Right lung (tissue), 5 donors: Measurements from ENCODE around the gene SCAMP1. TPM values are rescaled to one million over a fixed set of nuclear protein-coding genes. Genes with fewer than 3 reads are reported as not detected.

Source experiments
- DNase-seq, 2 donors: peaks; one replicate each; pipeline ENCODE4 v3.0.0-alpha.2; 2013
- polyA plus RNA-seq, 5 donors: library from polyadenylated mRNA; unstranded; fragments of 120-200 nt; gene quantifications; one replicate each; pipeline versions ENCODE4 v1.2.1 to v1.2.3, GENCODE V29; 2013; ENCODE audit warnings: inconsistent platforms in 1 of 5, low replicate concordance in 1 of 5; ENCODE audit not compliant: insufficient read length in 5 of 5, insufficient read depth in 1 of 5

SCAMP1 gene
- polyA plus RNA-seq, 5 donors = 34.8 to 57.8 (median 53.1) TPM

DNA sequence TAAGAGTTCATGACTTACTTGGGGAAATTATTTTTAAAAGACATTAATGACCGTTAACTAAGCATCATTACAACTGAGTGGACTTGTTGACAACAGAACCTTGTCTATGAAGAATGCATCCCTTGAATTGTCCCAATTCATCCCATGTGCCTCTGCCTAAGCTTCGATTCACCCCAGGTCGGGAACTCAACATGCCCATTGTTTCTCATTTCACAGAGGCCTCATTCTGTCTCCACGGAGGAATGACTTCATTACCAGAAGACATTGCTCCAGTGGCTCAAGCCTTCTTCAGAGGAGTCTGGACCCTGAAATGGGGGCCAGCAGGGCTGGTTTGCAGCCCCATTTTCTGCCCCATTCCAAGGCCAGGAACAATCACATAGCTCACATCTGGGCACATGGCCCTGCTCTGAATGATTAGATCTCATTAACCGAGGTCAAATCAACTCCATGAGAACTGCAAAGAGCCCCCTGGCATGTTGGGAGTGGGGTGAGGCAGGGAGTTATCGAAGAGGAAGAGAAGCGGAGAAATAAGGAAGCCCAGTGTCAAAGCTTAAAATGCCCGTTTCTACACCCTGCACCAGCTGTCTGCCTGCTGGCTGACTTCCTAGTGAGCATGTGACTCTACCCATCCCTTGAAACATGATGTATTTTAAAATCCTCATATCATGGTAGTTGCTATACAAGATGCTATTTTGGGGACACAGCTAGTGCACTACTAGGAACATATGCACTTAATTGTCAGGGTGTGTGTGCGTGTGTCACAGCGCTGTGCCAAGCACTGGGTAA is 150.9 kb downstream of the SCAMP1 start:
- DNase-seq = no peak

DNA sequence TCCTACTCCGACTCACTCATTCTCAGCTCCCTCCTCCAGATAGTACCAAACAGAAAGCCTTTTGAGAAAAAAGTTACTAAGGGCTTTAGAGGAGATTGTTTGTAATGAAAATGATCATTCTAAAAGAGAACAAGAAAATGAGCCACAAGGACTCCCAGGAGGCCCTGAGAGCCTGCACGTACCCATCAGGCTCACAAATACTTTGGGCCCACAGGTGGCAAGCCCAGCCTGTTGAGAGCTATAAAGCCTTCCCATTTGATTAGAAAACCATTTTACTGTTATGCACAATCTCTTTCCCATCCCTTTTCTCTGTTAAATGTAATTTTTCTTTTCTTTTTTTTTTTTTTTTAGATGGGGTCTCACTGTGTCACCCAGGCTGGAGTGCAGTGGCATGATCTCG is 152.0 kb downstream of the SCAMP1 start:
- no peak for DNase-seq

DNA sequence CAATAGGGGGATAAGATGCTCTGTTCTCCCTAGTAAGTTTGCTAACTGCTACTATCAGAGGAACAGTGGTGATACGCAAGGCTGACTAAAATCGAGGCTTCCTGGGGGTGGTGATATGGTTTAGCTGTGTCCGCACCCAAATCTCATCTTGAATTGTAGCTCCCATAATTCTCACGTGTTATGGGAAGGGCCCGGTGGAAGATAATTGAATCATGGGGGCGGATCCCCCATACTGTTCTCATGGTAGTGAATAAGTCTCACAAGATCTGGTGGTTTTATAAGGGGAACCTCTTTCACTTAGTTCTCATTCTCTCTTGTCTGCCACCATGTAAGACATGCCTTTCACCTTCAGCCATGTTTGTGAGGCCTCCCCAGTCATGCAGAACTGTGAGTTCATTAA is 153.0 kb downstream of the SCAMP1 start:
- DNase-seq = no peak

DNA sequence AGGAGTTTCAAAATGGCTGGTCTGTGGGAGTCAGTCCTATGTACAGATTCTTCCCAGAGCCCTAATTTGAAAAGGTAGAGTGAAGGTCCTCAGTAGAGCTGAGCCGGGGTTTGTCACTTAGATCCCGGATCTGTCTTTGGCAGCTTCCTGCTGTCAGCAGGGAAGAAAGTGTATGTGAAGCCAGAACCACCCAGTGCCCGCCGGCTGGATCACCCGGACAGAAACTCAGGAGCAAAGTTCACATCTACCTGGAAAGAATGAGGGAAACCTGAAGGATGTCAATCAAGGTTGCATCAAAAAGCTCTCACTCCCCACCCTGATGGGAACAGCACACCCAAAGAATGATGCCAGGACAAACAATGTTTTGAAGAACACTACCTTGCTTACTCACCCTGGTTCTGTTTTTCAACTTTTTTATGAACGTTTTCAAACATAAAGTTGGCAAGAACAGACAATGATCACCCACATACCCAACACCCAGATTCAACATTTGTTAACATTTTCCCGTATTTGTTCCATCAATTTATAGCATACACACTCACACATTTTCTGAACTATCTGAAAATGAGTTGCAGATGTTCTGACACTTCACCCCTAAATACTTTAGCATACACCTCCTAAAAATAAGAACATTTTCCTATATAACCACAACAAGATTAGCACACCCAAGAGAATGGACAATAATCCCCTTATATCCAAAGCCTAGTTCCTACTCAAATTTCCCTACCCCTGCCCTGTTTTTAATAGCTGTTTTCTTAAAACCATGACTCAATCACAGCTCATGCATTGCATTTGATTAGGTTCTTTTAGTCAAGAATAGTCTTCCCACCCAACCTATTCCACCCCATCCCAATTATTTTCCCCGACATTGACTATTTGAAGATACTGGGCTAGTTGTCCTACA is 154.3 kb downstream of the SCAMP1 start:
- DNase-seq = no peak

DNA sequence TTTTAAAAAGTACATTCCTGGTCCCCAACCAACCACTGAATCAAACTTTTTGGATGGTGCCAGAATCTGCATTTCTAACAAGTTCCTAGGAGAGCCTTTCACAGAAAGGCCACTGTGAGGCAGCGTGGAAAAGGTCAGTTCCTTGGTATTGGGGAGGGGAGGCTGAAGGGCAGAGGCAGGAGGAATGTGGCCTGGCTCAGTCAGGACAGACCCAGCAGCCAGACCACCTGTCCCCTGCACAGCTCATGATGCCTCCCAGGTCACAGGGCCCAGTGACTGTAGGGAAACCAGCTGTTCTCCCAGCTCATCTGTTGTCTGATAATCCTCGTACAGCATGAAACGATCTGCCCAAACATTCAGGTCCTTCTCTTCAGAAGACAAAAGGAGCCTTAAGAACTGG is 155.3 kb downstream of the SCAMP1 start:
- DNase-seq = no peak

DNA sequence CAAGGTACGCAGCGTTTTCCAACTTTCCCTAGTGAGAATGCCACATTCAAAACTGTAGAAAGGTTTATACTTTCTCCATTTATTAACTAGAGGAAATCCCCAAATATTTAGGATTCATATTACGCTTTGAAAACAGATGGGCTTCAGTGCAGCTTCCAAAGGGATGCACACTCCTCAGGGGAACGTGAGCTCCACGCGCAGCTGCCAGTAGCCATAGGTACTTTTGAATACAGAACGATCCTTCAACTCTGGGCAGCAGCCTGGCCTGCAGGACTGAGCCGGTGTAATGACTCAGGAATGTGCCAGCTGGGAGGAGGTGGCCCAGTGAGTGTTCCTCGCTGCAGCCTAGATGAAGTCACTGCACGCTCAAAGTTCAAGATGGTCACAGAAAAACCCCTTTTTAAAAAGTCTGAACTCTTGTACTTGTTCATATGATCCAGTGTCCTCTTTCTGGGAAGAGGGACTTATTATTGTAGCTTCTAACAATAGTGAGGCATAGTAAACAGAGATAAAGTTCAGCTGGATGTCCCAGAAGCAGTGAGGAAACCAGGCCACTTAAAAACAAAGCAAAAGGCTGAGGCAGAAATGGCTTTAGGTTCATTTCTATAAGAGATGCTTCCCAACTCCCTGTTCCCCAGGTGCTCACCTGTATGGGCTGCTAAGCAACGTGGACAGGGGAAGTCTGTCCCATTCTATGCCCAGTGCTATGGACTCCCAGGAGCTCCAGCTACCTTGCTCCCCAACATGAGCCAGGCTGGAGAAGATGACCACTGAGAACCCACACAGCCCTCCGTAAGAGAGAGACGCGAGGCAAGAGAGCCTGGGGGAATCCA is 158.2 kb downstream of the SCAMP1 start:
- no peak for DNase-seq

DNA sequence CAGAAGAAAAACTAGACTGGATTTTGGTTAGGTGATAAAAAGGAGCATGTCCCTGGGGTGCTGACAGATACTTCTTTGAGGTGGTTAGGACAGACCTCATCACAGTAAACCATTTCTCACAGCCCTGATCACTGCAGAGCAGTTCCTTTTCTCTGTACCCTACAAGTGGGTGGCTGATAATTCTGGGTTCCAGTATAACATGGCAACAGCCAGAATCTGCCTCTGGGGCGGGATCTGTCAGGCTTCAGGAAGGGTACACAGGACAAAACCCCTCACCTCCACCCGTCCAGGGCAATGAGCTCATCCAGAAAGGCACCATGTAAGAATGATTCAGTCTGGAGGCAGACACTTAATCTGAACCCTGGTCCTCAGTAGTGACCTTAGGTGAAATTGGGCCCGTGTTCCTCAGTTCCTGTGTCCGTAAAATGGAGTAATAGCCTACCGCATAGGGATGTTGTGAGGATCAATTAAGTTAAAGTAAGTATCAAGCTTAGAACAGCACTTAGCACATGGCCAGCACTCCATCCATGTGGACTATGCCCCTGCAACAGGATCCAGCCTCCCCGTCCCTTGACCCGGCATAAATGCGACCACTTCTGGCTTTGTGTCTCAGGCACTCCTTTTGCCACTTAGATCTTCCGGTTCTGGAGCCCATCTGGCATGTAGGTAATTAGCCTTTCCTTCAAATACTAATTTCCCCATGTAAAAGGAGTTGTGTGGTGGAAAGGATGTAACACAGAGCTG is 159.0 kb downstream of the SCAMP1 start:
- DNase-seq = no peak

DNA sequence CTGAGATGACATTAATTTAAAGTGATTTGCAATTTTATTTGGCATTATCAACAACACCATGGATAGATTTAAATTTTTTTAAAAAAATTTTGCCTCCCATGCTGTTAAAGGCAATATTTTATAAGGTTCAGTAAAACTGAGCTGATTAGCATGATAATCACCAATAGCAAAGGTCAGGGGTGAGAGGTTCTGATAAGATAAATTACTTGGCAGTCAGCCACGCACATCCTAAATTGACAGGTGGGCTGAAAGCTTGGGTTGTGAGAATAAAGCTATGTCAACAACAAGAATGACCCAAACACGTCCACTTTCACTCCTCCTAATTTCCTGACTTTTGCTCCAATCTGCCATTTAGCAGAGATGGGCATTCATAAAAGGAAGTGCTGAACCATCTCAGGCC is 161.0 kb downstream of the SCAMP1 start:
- DNase-seq = no peak

DNA sequence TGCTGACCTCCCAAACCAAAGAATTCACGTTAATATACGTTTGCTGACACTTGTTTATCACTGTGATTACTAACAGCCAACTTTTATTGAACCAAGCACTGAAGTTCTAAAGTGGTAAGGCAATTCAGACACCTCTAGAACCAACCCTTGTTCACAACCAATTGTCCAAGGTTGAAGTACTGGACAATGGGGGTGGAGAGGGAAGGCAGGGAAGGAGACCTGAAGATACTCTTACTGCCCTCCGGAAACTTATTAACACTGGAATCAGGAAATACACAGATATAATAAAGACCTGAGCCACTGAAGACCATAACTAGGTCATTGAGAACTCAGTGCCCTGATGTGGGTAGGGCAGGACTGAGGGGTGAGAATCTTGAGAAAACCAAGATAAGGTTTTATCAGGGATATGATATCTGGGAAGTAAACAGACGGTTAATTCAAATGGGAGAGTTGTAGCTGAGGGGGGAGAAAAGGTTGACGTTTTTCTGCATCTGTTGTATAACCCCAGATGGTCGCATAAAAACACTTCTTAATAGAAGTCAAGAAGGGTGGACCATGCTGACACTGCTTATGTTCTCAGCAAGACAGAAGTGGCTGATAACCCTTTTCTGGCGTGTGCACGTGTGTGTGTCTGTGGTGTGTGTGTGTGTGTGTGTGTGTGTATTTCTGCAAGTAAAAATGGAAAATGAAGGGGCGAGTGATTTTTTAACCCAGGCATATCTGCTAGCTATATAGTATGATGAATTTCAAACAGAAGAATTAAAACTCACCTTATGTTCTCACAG is 162.3 kb downstream of the SCAMP1 start:
- no peak for DNase-seq

DNA sequence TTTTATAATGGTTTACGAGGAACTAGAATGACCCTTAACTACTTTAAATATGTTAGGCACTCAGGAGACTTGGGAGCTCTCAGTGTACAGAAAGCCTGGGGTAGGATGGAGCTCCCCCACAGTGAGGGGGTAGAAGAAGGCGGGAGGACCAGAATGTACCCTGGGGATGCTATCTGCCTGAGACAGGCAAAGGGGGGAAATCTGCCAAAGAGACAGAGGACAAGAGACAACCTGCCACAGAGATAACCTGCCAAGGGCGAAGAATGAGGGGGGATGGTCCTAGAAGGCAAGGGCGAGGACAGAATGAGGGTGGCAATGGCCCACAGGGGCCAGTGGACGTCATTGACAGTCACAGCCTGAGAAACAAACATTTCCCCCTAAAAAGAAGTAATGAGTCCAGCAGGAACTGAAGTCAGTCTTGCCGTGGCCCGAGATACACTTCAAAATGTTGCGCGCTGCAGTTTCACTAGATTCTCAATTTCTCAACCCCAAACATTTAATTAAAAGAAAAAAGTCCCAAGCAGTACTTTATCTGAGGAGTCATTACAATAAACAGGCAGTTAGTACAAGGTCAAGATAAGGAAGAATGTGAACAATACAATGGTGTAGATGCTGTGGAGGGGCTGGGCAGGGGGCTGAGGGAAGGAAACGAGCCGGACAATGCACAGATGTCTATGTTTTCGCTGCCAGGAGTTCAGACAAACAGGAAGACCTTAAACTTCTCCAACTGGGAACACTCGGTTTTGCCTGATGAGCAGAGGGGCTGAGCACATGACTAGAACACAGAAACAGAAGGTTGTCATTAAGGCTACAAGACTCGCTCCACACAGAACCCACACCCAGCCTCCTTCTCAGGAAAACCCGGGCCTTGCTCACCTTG is 163.1 kb downstream of the SCAMP1 start:
- no peak for DNase-seq

DNA sequence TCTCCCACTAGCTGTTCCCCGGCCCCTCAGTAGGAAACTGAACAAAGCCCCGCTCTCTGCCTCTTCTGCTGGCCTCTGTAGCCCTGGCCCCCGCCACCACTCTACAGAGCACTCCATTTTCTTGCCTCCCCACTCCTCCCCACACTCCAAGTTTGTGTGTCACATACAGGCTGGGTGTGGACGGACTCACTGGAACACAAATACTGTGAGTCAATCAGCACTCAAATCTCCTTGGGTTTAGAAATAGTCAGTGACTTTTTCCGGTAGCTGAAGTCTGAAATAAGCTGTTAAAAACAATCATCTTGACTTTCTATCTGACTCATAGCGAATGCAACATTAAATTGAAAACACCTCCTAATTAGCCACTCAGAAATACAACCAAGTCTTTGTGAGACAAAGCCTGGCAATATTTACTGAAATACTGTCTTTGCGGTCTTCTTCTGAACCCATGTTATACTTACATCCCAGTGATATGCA is 165.7 kb downstream of the SCAMP1 start:
- DNase-seq = no peak

DNA sequence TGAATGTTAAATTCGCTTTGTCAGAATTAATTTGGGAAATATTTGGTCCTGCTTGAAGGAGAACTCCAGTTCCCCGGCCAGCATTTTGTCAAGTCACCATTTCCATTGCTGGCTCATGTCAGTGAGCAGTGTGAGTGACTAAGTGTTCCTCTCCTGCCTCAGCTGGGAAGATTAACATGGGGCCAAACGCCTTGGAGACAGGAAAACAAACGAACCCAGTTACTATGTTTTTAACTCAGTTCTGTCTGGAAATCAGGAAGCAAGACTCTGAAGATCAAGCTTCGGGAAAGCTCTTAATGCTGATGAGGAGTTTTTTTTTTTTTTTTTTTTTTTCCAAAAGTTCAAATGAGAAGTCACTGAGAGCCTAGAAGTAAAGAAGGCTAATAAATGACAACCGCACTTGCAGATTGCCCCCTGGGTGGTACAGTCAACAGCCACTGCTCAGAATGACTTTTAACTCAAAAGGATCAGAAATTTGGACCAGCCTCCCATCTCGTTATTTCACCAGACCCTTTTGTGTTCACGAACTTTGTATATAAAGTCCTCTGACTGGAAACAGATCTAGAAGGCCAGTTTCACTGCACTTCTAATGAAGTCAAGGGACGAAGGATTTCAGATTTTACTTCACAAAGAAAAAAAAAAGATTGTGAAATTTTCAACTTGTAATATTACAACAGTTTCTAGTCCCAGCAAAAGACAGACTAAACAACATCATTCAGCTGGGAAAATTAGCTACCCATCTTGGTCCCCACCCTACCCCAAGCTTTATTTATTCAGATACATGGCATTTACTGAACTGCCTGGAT is 166.8 kb downstream of the SCAMP1 start:
- peak; percentile 79 to 85 for DNase-seq

DNA sequence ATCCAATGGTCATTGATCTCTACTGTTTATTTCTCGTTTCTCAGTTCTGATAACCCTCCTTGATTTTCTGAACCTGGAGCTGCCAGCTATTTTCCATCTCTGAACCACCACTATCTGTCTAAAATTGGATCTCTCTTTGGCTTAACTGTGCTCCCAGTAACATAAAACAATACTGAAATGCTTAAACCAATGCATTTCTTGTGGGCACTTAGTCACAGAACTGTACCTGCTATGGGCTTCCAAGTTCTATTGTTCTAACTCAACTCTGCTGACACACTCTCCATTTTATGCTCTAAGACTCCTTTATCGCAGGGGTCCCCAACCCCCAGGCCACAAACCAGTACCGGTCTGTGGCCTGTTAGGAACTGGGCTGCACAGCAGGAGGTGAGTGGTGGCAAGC is 167.5 kb downstream of the SCAMP1 start:
- no peak for DNase-seq

Other genes with a start within 250 kb of the SCAMP1 start
- 10 to 100 TPM; 40.8 to 54.3 (median 50.9) TPM for gene AP3B1, start 65.9 kb upstream of the SCAMP1 start, polyA plus RNA-seq